Fibroblast of the conjunctiva (primary cell): Measurements from ENCODE around the gene ERBIN.
A peak's percentile ranks its signal among the peaks of the same experiment; 100 is the strongest.
"Not testable (repeated sequence)": the region's sequence is repeated elsewhere in the genome, so short reads cannot be mapped to it uniquely, and the experiment has no call there.

Experiments
- DNase-seq: peaks from one replicate; pipeline ENCODE4 v3.0.0-alpha.2; 2010; ENCODE audit warnings: low read depth

ERBIN gene

GRCh38 chr5:66009277-66009676 is 82.9 kb downstream of the ERBIN start:
- DNase-seq, result no peak

GRCh38 chr5:66010476-66010875 is 84.1 kb downstream of the ERBIN start:
- DNase-seq, result no peak

DNA sequence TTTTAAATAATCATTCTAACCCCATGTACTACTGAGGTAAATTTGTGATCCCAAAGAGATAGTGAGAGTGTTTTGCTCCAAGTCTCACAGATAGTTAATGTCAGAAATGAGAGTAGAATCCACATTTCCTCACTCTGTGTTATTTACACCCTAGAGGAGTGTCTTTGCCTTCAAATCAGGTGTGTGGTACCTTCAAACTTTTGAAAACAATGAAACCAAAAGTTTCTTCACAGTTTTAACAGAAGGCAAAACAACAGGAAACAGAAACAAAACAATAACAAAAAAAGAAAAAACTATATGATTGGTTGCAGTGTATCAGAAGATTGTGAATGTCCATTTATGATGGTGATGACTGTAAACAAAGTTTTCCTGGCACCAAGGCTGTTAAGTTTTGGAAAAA is 85.9 kb downstream of the ERBIN start:
- no peak for DNase-seq

- DNase-seq, result no peak
Measured at GRCh38 chr5:66013397-66013796, 87.0 kb downstream of the ERBIN start.

GRCh38 chr5:66013906-66014305 is 87.5 kb downstream of the ERBIN start:
- no peak for DNase-seq

GRCh38 chr5:66015196-66015960 is 89.0 kb downstream of the ERBIN start:
- DNase-seq, result no peak

DNA sequence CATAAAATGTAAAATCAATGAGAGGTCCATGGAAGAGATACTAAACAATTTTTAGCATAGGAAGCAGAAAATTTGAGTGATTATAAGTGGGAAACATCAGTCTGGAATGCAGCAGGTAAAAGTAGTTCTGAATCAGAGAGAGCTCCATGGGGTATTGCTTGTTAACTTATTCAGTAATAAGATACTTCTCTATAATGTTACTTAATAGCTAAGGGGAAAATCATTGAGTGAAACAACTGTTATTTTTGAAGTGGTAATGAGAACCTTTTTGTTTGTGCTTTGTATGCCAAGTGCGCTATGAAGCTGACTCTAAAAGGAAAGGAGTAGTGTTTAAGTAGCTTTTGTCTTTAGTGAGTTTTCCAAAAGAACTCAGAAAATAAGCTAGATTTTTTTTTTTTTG is 95.2 kb downstream of the ERBIN start:
- no peak for DNase-seq

DNA sequence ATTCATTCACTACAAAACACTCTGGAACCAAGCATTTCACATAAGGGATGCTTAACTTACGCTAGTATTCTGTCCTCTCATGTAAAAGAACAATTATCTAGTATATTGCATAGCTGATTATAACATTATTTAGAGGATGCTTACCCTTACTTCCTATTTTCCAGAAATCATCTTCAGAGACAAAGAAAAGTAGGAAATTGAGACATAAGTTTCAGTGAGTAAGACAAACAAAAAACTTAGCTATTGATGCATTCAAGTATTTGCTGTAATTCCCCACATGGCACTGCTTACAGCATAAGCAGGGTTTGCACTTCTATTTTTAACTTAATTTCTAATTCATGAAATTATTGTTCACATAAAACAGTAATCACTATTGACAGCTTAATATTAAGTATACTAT is 112.9 kb downstream of the ERBIN start:
- no peak for DNase-seq

GRCh38 chr5:66039701-66040100 is 113.3 kb downstream of the ERBIN start:
- DNase-seq, result no peak

GRCh38 chr5:66041627-66042026 is 115.3 kb downstream of the ERBIN start:
- DNase-seq, result no peak

GRCh38 chr5:66057239-66057638 is 130.9 kb downstream of the ERBIN start:
- no peak for DNase-seq

GRCh38 chr5:66061320-66061719 is 134.9 kb downstream of the ERBIN start:
- not testable (repeated sequence) for DNase-seq

- DNase-seq, result not testable (repeated sequence)
Measured at GRCh38 chr5:66063061-66063460, 136.7 kb downstream of the ERBIN start.

GRCh38 chr5:66066826-66067225 is 140.5 kb downstream of the ERBIN start:
- DNase-seq, result no peak

GRCh38 chr5:66072031-66072430 is 145.7 kb downstream of the ERBIN start:
- DNase-seq, result no peak

- no peak for DNase-seq
Measured at GRCh38 chr5:66074901-66075300, 148.5 kb downstream of the ERBIN start.

DNA sequence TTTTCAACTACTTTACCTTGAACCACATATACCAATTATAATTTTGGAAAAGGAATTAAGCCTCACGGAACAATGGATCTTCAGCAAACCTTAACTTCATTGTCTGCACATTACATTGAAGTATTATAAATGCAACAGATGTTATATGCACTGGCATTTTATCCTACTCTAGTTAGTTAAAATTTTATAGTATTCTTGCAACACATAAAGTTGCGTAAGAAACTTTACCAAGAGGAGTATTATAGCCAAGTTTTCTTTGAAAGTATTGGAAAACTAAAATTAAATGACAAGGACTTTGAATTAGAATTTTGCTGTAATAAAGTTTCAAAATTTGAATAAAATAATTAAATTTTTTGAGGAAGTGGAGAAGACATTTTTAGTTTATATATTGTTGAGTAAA is 154.3 kb downstream of the ERBIN start:
- DNase-seq, result no peak

DNA sequence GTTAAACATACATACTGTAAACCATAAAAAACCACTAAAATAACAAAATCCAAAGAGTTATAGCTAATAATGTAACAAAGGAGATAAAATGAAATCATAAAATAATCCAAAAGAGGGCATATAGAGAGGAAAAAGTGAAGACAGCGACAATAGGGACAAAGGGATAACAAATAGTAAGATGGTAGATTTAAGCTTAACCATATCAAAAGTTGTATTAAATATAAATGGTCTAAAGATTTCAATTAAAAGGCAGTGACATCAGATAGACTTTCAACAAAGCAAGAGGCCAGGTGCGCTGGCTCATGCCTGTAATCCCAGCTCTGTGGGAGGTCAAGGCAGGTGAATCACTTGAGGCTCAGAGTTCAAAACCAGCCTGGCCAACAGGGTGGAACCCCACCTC is 163.0 kb downstream of the ERBIN start:
- DNase-seq, result no peak

DNA sequence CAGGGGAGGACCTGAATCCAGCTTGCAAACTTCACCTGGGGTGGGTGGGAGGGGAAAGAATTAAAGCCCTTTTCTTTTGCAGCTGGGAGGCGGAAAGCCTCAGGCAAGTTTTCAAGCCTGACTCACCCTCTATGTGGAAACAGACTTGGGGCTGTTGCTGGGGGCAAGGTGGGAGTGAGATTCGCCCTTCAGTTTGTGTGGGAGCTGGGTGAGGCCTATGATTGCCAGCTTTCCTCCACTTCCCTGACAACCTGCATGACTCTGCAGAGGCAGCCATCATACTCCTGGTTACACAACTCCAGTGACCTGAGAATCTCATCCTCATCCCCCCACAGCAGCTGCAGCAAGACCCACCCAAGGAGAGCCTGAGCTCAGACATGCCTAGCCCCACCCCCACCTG is 174.5 kb downstream of the ERBIN start:
- no peak for DNase-seq

DNA sequence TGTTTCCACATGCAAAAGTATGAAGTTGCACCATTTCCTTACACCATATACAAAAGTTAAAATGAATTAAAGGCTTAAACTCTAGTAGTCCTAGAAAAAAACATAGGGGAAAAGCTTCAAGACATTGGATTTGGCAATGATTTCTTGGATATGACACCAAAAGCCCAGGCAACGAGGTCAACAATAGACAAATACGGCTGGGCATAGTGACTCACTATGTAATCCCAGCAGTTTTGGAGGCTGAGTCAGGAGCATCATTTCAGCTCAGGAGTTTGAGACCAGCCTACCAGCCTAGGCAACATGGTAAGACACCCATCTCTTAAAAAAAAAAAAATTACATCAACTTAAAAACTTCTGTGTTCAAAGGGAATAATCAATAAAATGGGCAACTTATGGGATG is 186.8 kb downstream of the ERBIN start:
- DNase-seq, result peak; percentile 10

DNA sequence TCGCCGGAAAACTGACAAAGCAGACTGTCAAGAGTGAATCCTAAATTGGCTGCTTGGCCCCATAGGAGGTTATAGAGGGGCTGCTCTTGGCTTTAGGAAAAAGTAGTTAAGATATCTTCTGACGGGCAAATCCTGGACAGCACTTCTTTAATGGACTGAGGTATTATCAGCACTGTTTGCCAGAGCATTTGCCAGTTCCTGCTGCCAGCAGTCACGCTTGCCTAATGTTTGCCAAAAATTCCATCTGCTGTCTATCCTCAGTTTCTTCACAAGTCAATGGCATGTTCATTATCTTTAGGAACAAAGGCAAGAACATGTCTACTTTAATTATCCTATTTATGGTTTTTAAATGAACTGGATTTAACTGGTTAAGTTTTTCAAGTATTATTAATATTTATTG is 191.9 kb downstream of the ERBIN start:
- DNase-seq, result no peak

GRCh38 chr5:66122379-66123034 is 196.1 kb downstream of the ERBIN start:
- no peak for DNase-seq

- DNase-seq, result no peak
Measured at GRCh38 chr5:66129144-66129543, 202.8 kb downstream of the ERBIN start.

DNA sequence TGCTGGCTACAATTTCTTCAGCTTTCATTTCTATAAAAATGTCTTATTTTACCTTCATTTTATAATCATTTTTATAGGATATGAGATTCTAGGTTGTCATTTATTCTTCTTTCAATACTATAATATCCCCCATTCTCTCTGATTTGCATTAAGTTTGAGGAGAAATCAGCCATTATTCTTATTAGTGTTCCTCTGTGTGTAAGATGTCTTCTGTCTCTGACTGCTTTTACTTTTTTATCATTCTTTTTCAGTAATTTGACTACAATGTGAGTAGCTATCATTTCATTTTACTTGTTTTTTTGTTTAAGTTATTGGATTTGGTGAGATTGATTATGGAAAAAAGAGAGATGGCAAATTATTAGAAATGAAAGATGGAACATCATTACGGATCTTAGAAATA is 204.1 kb downstream of the ERBIN start:
- DNase-seq, result no peak
